H9 (cell line): Measurements from ENCODE around the gene GNPAT. TPM values are rescaled to one million over a fixed set of nuclear protein-coding genes. Genes with fewer than 3 reads are reported as not detected.
A peak's percentile ranks its signal among the peaks of the same experiment; 100 is the strongest.

ENCODE experiments used
- DNase-seq: peaks from one replicate; pipeline ENCODE4 v3.0.0-alpha.2; 2017
- H2AFZ ChIP-seq: one replicate; pipeline ENCODE4 v1.6.1; 2013; ENCODE audit warnings: mild to moderate bottlenecking, low read length, control low read depth, moderate library complexity
- H2AK5ac ChIP-seq: 2 replicates; pipeline ENCODE4 v1.6.1; 2013; ENCODE audit warnings: low read length, control low read depth, mixed read lengths; ENCODE audit not compliant: insufficient read length
- H2BK120ac ChIP-seq: one replicate; pipeline ENCODE4 v1.6.1; 2013; ENCODE audit warnings: low read depth, mild to moderate bottlenecking, low read length, control low read depth, inconsistent platforms; ENCODE audit not compliant: poor library complexity, severe bottlenecking
- H2BK12ac ChIP-seq: 2 replicates; pipeline ENCODE4 v1.6.1; 2013; ENCODE audit warnings: low read length, control low read depth, mixed read lengths, low read depth; ENCODE audit not compliant: insufficient read length
- H2BK15ac ChIP-seq: 2 replicates; pipeline ENCODE4 v1.6.1; 2013; ENCODE audit warnings: low read depth, low read length, control low read depth
- H2BK20ac ChIP-seq: one replicate; pipeline ENCODE4 v1.6.1; 2013; ENCODE audit warnings: low read depth, mild to moderate bottlenecking, low read length, control low read depth, inconsistent platforms; ENCODE audit not compliant: poor library complexity, severe bottlenecking
- H2BK5ac ChIP-seq: 2 replicates; pipeline ENCODE4 v1.6.1; 2013; ENCODE audit warnings: low read length, control low read depth, mixed read lengths; ENCODE audit not compliant: insufficient read length
- H3K14ac ChIP-seq: 2 replicates; pipeline ENCODE4 v1.6.1; 2013; ENCODE audit warnings: low read length, control low read depth; ENCODE audit not compliant: insufficient read depth
- H3K18ac ChIP-seq: 2 replicates; pipeline ENCODE4 v1.6.1; 2013; ENCODE audit warnings: low read depth, mild to moderate bottlenecking, mixed read lengths, low read length, control low read depth; ENCODE audit not compliant: insufficient read length
- H3K23ac ChIP-seq: 2 replicates; pipeline ENCODE4 v1.6.1; 2013; ENCODE audit warnings: low read length, control low read depth, mixed read lengths, low read depth; ENCODE audit not compliant: insufficient read length
- H3K23me2 ChIP-seq: 2 replicates; pipeline ENCODE4 v1.6.1; 2013; ENCODE audit warnings: low read depth, mild to moderate bottlenecking, mixed read lengths, low read length, control low read depth; ENCODE audit not compliant: insufficient read length, poor library complexity, severe bottlenecking
- H3K27ac ChIP-seq: 2 replicates; pipeline ENCODE4 v1.5.1; 2013; ENCODE audit warnings: low read length, control low read depth, mixed read lengths, low read depth; ENCODE audit not compliant: insufficient read length
- H3K27me3 ChIP-seq: 2 replicates; pipeline ENCODE4 v1.6.1; 2013; ENCODE audit warnings: low read length, control low read depth, inconsistent platforms; ENCODE audit not compliant: insufficient read depth
- H3K4ac ChIP-seq: 2 replicates; pipeline ENCODE4 v1.6.1; 2013; ENCODE audit warnings: low read depth, mild to moderate bottlenecking, control low read depth, inconsistent platforms, low read length, moderate library complexity
- H3K4me1 ChIP-seq: 2 replicates; pipeline ENCODE4 v1.6.1; 2013; ENCODE audit warnings: low read length, control low read depth, inconsistent platforms; ENCODE audit not compliant: insufficient read depth
- H3K4me2 ChIP-seq: 2 replicates; pipeline ENCODE4 v1.6.1; 2013; ENCODE audit warnings: low read length, control low read depth, mixed read lengths; ENCODE audit not compliant: insufficient read length, insufficient read depth
- H3K56ac ChIP-seq: 2 replicates; pipeline ENCODE4 v1.6.1; 2013; ENCODE audit warnings: low read depth, mild to moderate bottlenecking, mixed read lengths, low read length, control low read depth; ENCODE audit not compliant: insufficient read length
- H3K79me1 ChIP-seq: 2 replicates; pipeline ENCODE4 v1.6.1; 2013; ENCODE audit warnings: low read depth, mild to moderate bottlenecking, moderate library complexity, low read length, control low read depth, inconsistent platforms; ENCODE audit not compliant: insufficient read depth, poor library complexity, severe bottlenecking
- H3K79me2 ChIP-seq: 2 replicates; pipeline ENCODE4 v1.6.1; 2013; ENCODE audit warnings: low read length, control low read depth, inconsistent platforms; ENCODE audit not compliant: insufficient read depth
- H3K9ac ChIP-seq: 2 replicates; pipeline ENCODE4 v1.6.1; 2013; ENCODE audit warnings: low read length, control low read depth, mixed read lengths; ENCODE audit not compliant: insufficient read length; ENCODE audit errors: extremely low read depth
- H3K9me3 ChIP-seq: one replicate; pipeline ENCODE4 v1.6.1; 2013; ENCODE audit warnings: low read depth, low read length, inconsistent platforms; ENCODE audit not compliant: control insufficient read depth
- H3T11ph ChIP-seq: one replicate; pipeline ENCODE4 v1.6.1; 2013; ENCODE audit warnings: mild to moderate bottlenecking, low read length, control low read depth, inconsistent platforms
- H4K20me1 ChIP-seq: one replicate; pipeline ENCODE4 v1.6.1; 2013; ENCODE audit not compliant: control insufficient read depth, insufficient read length, insufficient read depth
- H4K5ac ChIP-seq: 2 replicates; pipeline ENCODE4 v1.6.1; 2013; ENCODE audit warnings: low read depth, mild to moderate bottlenecking, mixed read lengths, low read length, control low read depth; ENCODE audit not compliant: insufficient read length
- H4K8ac ChIP-seq: replicated peaks from 2 replicates; pipeline ENCODE4 v1.6.1; 2013; ENCODE audit warnings: low read length, control low read depth, mixed read lengths, low read depth; ENCODE audit not compliant: insufficient read length
- H4K91ac ChIP-seq: 2 replicates; pipeline ENCODE4 v1.6.1; 2013; ENCODE audit warnings: low read depth, mild to moderate bottlenecking, moderate library complexity, mixed read lengths, low read length, control low read depth; ENCODE audit not compliant: insufficient read length
- H3K27ac Mint-ChIP-seq, 3 experiments: 2 replicates in 2 of 3; 3 replicates in 1 of 3; pipeline ENCODE4 v1.8.0; 2020 to 2021; ENCODE audit warnings: mixed read lengths in 3 of 3, mild to moderate bottlenecking in 1 of 3, moderate library complexity in 1 of 3
- H3K27me3 Mint-ChIP-seq: 2 replicates; pipeline ENCODE4 v1.8.0; 2021; ENCODE audit warnings: low read depth, mild to moderate bottlenecking, moderate library complexity, mixed read lengths
- H3K36me3 Mint-ChIP-seq, 3 experiments: 2 replicates in 2 of 3; 3 replicates in 1 of 3; pipeline ENCODE4 v1.8.0; 2020 to 2021; ENCODE audit warnings: low read depth in 3 of 3, mixed read lengths in 3 of 3; ENCODE audit not compliant: insufficient read depth in 1 of 3
- H3K4me1 Mint-ChIP-seq, 2 experiments: 2 replicates each; pipeline ENCODE4 v1.8.0; 2020; ENCODE audit warnings: mixed read lengths in 2 of 2
- H3K4me3 Mint-ChIP-seq, 2 experiments: 2 replicates in 1 of 2; 3 replicates in 1 of 2; pipeline ENCODE4 v1.8.0; 2020 to 2021; ENCODE audit warnings: mild to moderate bottlenecking in 2 of 2, mixed read lengths in 2 of 2, moderate library complexity in 1 of 2
- H3K9me3 Mint-ChIP-seq, 2 experiments: 2 replicates in 1 of 2; 3 replicates in 1 of 2; pipeline ENCODE4 v1.8.0; 2020; ENCODE audit warnings: mild to moderate bottlenecking in 2 of 2, mixed read lengths in 2 of 2, moderate library complexity in 1 of 2
- CTCF ChIP-seq: fragments of 200-600 bp; sonication (generic); conservative IDR thresholded peaks from 3 replicates; pipeline ENCODE4 v1.8.0; 2021; ENCODE audit warnings: antibody characterized with exemption, mild to moderate bottlenecking
- WGBS: extraction: QIAGEN DNeasy Blood & Tissue Kit; methylation state at CpG from one replicate; pipeline ENCODE4 v1.1.7; 2013; ENCODE audit warnings: missing lambda C conversion rate, low lambda C conversion rate, mixed read lengths; ENCODE audit not compliant: insufficient read length; ENCODE audit errors: extremely low coverage; 5-methylcytosine and 5-hydroxymethylcytosine counted together
- total RNA-seq: library from RNA; stranded (reverse); gene quantifications from 2 replicates; pipeline ENCODE4 v1.2.1, GENCODE V29; 2021

Gene GNPAT
- total RNA-seq, 1 experiment from 2014 or later, result 38.1 TPM

GRCh38 chr1:231206856-231207255 is 34.2 kb upstream of the GNPAT start:
- no peak overlapping the region for H2BK20ac ChIP-seq
- Mint-ChIP-seq H3K27ac (no peak overlapping the region), H3K4me3 (no peak overlapping the region), H3K36me3 (no peaks in the 10 kb centered on the region), H3K9me3 (no peaks in the 10 kb centered on the region; a peak in 1 of 5 replicates), H3K4me1 (peaks cover 2 to 4% of the 10 kb centered on the region in 2 experiments), H3K27me3 (peaks cover 97% of the 10 kb centered on the region)
- no peak overlapping the region for H3K4ac ChIP-seq
- TF ChIP-seq CTCF, result peak; percentile 34; the same call in 2 of the 3 replicates
- no peaks in the 10 kb centered on the region for H3K4me1 ChIP-seq
- no peak overlapping the region for H3K56ac ChIP-seq
- H3K79me1 ChIP-seq, result no peaks in the 10 kb centered on the region
- H4K5ac ChIP-seq, result no peak overlapping the region
- no peak overlapping the region for H3K14ac ChIP-seq
- H3K27me3 ChIP-seq, result peaks cover 14% of the 10 kb centered on the region; the same call in 1 of the 2 replicates
- no peaks in the 10 kb centered on the region for H3K23me2 ChIP-seq
- H2BK5ac ChIP-seq, result no peak overlapping the region
- no peak for DNase-seq
- no peak overlapping the region for H3K4me2 ChIP-seq
- no peak overlapping the region for H2AK5ac ChIP-seq
- no peaks in the 10 kb centered on the region for H3K79me2 ChIP-seq
- H2BK120ac ChIP-seq, result no peak overlapping the region
- no peak overlapping the region for H4K8ac ChIP-seq
- H3K9me3 ChIP-seq, result no peaks in the 10 kb centered on the region
- H2BK12ac ChIP-seq, result no peak overlapping the region
- H4K91ac ChIP-seq, result no peak overlapping the region
- no CpG with 5 or more reads among the region's 8 CpGs for WGBS
- no peak overlapping the region for H3K9ac ChIP-seq
- no peak overlapping the region for H2BK15ac ChIP-seq
- H3K18ac ChIP-seq, result no peak overlapping the region
- H4K20me1 ChIP-seq, result no peaks in the 10 kb centered on the region
- H2AFZ ChIP-seq, result no peak overlapping the region
- no peak overlapping the region for H3K23ac ChIP-seq
- H3K27ac ChIP-seq, result no peak overlapping the region
- H3T11ph ChIP-seq, result no peak overlapping the region
